Astrocyte (in vitro differentiated cells and primary cell): ENCODE measurements around the gene FAM83E. TPM values are rescaled to one million over a fixed set of nuclear protein-coding genes. Genes with fewer than 3 reads are reported as not detected.

Source experiments
- DNase-seq: peaks from one replicate; pipeline ENCODE4 v3.0.0-alpha.2; 2010; ENCODE audit warnings: low read depth
- FAIRE-seq: peaks from 2 replicates; lab custom pipeline; 2011; peaks lifted over from hg19 to GRCh38; lab: Jason Lieb, UNC
- H2AFZ ChIP-seq: 2 replicates; pipeline ENCODE4 v1.6.0; 2012; ENCODE audit warnings: low read depth, low read length, inconsistent platforms
- H3K27ac ChIP-seq: 2 replicates; pipeline ENCODE4 v1.5.1; 2011; ENCODE audit warnings: low read depth, low read length, inconsistent platforms
- H3K27me3 ChIP-seq: 2 replicates; pipeline ENCODE4 v1.6.0; 2011; ENCODE audit warnings: low read length, inconsistent platforms; ENCODE audit not compliant: insufficient read depth
- H3K36me3 ChIP-seq: 2 replicates; pipeline ENCODE4 v1.5.1; 2011; ENCODE audit warnings: low read length, inconsistent platforms; ENCODE audit not compliant: insufficient read depth
- H3K4me1 ChIP-seq: 2 replicates; pipeline ENCODE4 v1.5.1; 2011; ENCODE audit warnings: low read length, inconsistent platforms; ENCODE audit not compliant: insufficient read depth
- H3K4me2 ChIP-seq: 2 replicates; pipeline ENCODE4 v1.6.0; 2012; ENCODE audit warnings: low read length, inconsistent platforms
- H3K4me3 ChIP-seq: 2 replicates; pipeline ENCODE4 v1.5.1; 2011; ENCODE audit warnings: low read depth, mild to moderate bottlenecking, low read length, inconsistent platforms; ENCODE audit not compliant: insufficient read depth
- H3K79me2 ChIP-seq: 2 replicates; pipeline ENCODE4 v1.6.0; 2012; ENCODE audit warnings: mild to moderate bottlenecking, low read length, inconsistent platforms; ENCODE audit not compliant: insufficient read depth
- H3K9ac ChIP-seq: 2 replicates; pipeline ENCODE4 v1.6.0; 2012; ENCODE audit warnings: mild to moderate bottlenecking, low read length, inconsistent platforms
- H3K9me3 ChIP-seq: 2 replicates; pipeline ENCODE4 v1.5.1; 2012; ENCODE audit warnings: low read depth, mild to moderate bottlenecking, low read length, inconsistent platforms; ENCODE audit not compliant: insufficient read depth
- H4K20me1 ChIP-seq: 2 replicates; pipeline ENCODE4 v1.6.0; 2012; ENCODE audit warnings: low read length, inconsistent platforms; ENCODE audit not compliant: insufficient read depth
- H3K27ac Mint-ChIP-seq: one replicate; pipeline ENCODE4 v1.8.0; 2021; ENCODE audit warnings: mild to moderate bottlenecking, mixed read lengths; ENCODE audit not compliant: unreplicated experiment
- H3K27me3 Mint-ChIP-seq: one replicate; pipeline ENCODE4 v1.8.0; 2021; ENCODE audit warnings: low read depth, mixed read lengths; ENCODE audit not compliant: unreplicated experiment
- H3K36me3 Mint-ChIP-seq: one replicate; pipeline ENCODE4 v1.8.0; 2021; ENCODE audit warnings: low read depth, mixed read lengths; ENCODE audit not compliant: unreplicated experiment
- H3K4me1 Mint-ChIP-seq: one replicate; pipeline ENCODE4 v1.8.0; 2021; ENCODE audit warnings: low read depth, mixed read lengths; ENCODE audit not compliant: unreplicated experiment
- H3K4me3 Mint-ChIP-seq: one replicate; pipeline ENCODE4 v1.8.0; 2021; ENCODE audit warnings: mild to moderate bottlenecking, moderate library complexity, mixed read lengths; ENCODE audit not compliant: unreplicated experiment
- H3K9me3 Mint-ChIP-seq: one replicate; pipeline ENCODE4 v1.8.0; 2021; ENCODE audit warnings: mild to moderate bottlenecking, mixed read lengths; ENCODE audit not compliant: unreplicated experiment
- CTCF ChIP-seq: IDR thresholded peaks from 2 replicates; pipeline ENCODE4 v1.5.1; 2011; ENCODE audit warnings: low read depth, mild to moderate bottlenecking, inconsistent platforms, low read length, moderate library complexity; ENCODE audit not compliant: insufficient read depth
- EZH2 ChIP-seq: IDR thresholded peaks from 2 replicates; pipeline ENCODE4 v1.6.1; 2012; ENCODE audit warnings: mild to moderate bottlenecking, low read length, inconsistent platforms; ENCODE audit not compliant: insufficient read depth
- total RNA-seq: library from RNA; stranded (reverse); gene quantifications from 2 replicates; pipeline ENCODE4 v1.2.1, GENCODE V29; 2021

Gene FAM83E
- total RNA-seq, 1 donor from 2014 or later: 1.7 TPM

- peak overlapping the region; percentile 93 for H3K4me2 ChIP-seq
- peaks cover 38% of the 10 kb centered on the region for H3K4me1 ChIP-seq
- no peaks in the 10 kb centered on the region for H3K27me3 Mint-ChIP-seq
- no peaks in the 10 kb centered on the region for H3K27me3 ChIP-seq
- H3K9ac ChIP-seq: peak overlapping the region; percentile 99
- no peaks in the 10 kb centered on the region for H3K9me3 ChIP-seq
- no peak overlapping the region for H2AFZ ChIP-seq
- no peak for FAIRE-seq
- H4K20me1 ChIP-seq: peaks cover 52% of the 10 kb centered on the region
- H3K27ac ChIP-seq: peak overlapping the region; percentile 89
- no peaks in the 10 kb centered on the region for H3K9me3 Mint-ChIP-seq
- peak overlapping the region; percentile 99 for H3K4me3 ChIP-seq
- no peak for TF ChIP-seq EZH2
- no peak for TF ChIP-seq CTCF
- peaks cover 48% of the 10 kb centered on the region for H3K79me2 ChIP-seq
- peaks cover 32% of the 10 kb centered on the region for H3K4me1 Mint-ChIP-seq
- peak overlapping the region; percentile 99 for H3K4me3 Mint-ChIP-seq
- peaks cover 16% of the 10 kb centered on the region for H3K36me3 Mint-ChIP-seq
- H3K27ac Mint-ChIP-seq: peak overlapping the region; percentile 99
- DNase-seq: no peak
- peaks cover 21% of the 10 kb centered on the region for H3K36me3 ChIP-seq
These were observed 2.5 kb upstream of the FAM83E start for GRCh38 chr19:48617146-48617937.

- Histone ChIP-seq H3K9me3 (no peaks in the 10 kb centered on the region), H4K20me1 (peaks cover 52% of the 10 kb centered on the region), H3K4me1 (peaks cover 38% of the 10 kb centered on the region), H3K36me3 (peaks cover 21% of the 10 kb centered on the region), H3K9ac (peak overlapping the region; percentile 99), H3K4me2 (peak overlapping the region; percentile 93), H2AFZ (no peak overlapping the region), H3K4me3 (peak overlapping the region; percentile 99), H3K27me3 (no peaks in the 10 kb centered on the region), H3K79me2 (peaks cover 48% of the 10 kb centered on the region), H3K27ac (no peak overlapping the region)
- peaks cover 31% of the 10 kb centered on the region for H3K4me1 Mint-ChIP-seq
- no peaks in the 10 kb centered on the region for H3K27me3 Mint-ChIP-seq
- H3K9me3 Mint-ChIP-seq: no peaks in the 10 kb centered on the region
- TF ChIP-seq EZH2 (no peak), CTCF (no peak)
- FAIRE-seq (no peak), DNase-seq (no peak)
- peak overlapping the region; percentile 99 for H3K27ac Mint-ChIP-seq
- H3K36me3 Mint-ChIP-seq: peaks cover 16% of the 10 kb centered on the region
- H3K4me3 Mint-ChIP-seq: peak overlapping the region; percentile 99
These were observed 1.7 kb upstream of the FAM83E start for GRCh38 chr19:48616491-48617056.
